SJSA1 (cell line): ENCODE data around the gene KCNJ12. TPM values are rescaled to one million over a fixed set of nuclear protein-coding genes. Genes with fewer than 3 reads are reported as not detected.

Source experiments
- DNase-seq, 2 experiments: peaks; one replicate each; pipeline ENCODE4 v3.0.0-alpha.2; 2015 to 2020; ENCODE audit warnings: low spot score in 2 of 2, low read depth in 1 of 2
- H3K27ac ChIP-seq: fragments of 250-450 bp; sonication (Bioruptor Pico); 2 replicates; pipeline ENCODE4 v1.5.1; 2020; ENCODE audit warnings: mild to moderate bottlenecking, moderate library complexity
- H3K27me3 ChIP-seq: fragments of 250-450 bp; sonication (Bioruptor Pico); replicated peaks from 2 replicates; pipeline ENCODE4 v1.5.1; 2020; ENCODE audit warnings: mild to moderate bottlenecking, moderate library complexity
- H3K36me3 ChIP-seq: fragments of 250-450 bp; sonication (Bioruptor Pico); 2 replicates; pipeline ENCODE4 v1.5.1; 2020; ENCODE audit warnings: mild to moderate bottlenecking
- H3K4me1 ChIP-seq: fragments of 250-450 bp; sonication (Bioruptor Pico); replicated peaks from 2 replicates; pipeline ENCODE4 v1.6.1; 2021; ENCODE audit warnings: mild to moderate bottlenecking
- H3K4me3 ChIP-seq: fragments of 250-450 bp; sonication (Bioruptor Pico); 2 replicates; pipeline ENCODE4 v1.5.1; 2020; ENCODE audit warnings: mild to moderate bottlenecking
- H3K9me3 ChIP-seq: fragments of 250-450 bp; sonication (Bioruptor Pico); replicated peaks from 2 replicates; pipeline ENCODE4 v1.5.1; 2020; ENCODE audit warnings: mild to moderate bottlenecking
- total RNA-seq: library from RNA; depleted of rRNA; stranded (reverse); fragments of >200 nt; shearing (Covaris generic); gene quantifications from 2 replicates; pipeline ENCODE4 v1.2.3, GENCODE V29; 2014

Gene KCNJ12
- total RNA-seq, 1 experiment from 2014 or later: not detected

- H3K27me3 ChIP-seq: peaks cover 26% of the 10 kb centered on the region
- no peak for DNase-seq
- H3K4me3 ChIP-seq: no peak overlapping the region
- peaks cover 10% of the 10 kb centered on the region for H3K4me1 ChIP-seq
- no peaks in the 10 kb centered on the region for H3K9me3 ChIP-seq
- H3K27ac ChIP-seq: no peak overlapping the region
- no peaks in the 10 kb centered on the region for H3K36me3 ChIP-seq
Observed at GRCh38 chr17:21379080-21379711, 3.0 kb downstream of the KCNJ12 start.

DNA sequence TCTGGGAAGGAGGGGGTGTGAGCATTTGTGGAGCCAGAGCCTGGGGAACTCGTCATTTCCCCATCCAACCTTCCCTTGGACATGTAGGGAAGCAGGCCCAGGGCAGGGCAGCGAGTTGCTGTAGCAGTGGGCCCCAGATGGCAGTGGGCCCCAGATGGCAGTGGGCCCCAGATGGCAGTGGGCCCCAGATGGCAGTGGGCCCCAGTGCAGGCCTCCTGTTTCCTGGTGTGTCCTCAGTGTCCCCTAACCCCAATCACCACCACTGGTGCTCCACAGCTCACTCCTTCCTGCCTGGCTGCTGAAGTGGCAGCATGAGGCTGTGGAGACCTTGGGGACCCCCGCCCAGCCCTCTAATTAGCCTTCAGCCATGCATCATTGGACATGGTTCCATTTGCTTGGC, 4.5 kb downstream of the KCNJ12 start:
- Histone ChIP-seq H3K4me1 (peaks cover 10% of the 10 kb centered on the region), H3K9me3 (no peaks in the 10 kb centered on the region), H3K4me3 (no peak overlapping the region), H3K36me3 (no peaks in the 10 kb centered on the region), H3K27ac (no peak overlapping the region), H3K27me3 (peaks cover 25% of the 10 kb centered on the region)
- no peak for DNase-seq

- Histone ChIP-seq H3K9me3 (no peaks in the 10 kb centered on the region), H3K4me3 (no peak overlapping the region), H3K27ac (no peak overlapping the region), H3K36me3 (no peaks in the 10 kb centered on the region), H3K27me3 (peaks cover 20% of the 10 kb centered on the region), H3K4me1 (peaks cover 9% of the 10 kb centered on the region)
- DNase-seq: no peak
Observed at GRCh38 chr17:21381076-21381706, 5.0 kb downstream of the KCNJ12 start.

GRCh38 chr17:21382560-21383495, 6.7 kb downstream of the KCNJ12 start:
- no peak for DNase-seq
- Histone ChIP-seq H3K27ac (no peak overlapping the region), H3K27me3 (peaks cover 3% of the 10 kb centered on the region; the same call in 1 of the 2 replicates), H3K4me3 (no peak overlapping the region), H3K36me3 (no peaks in the 10 kb centered on the region), H3K4me1 (no peaks in the 10 kb centered on the region), H3K9me3 (no peaks in the 10 kb centered on the region)

- Histone ChIP-seq H3K9me3 (no peaks in the 10 kb centered on the region), H3K27me3 (no peaks in the 10 kb centered on the region)
- no peak for DNase-seq
Observed at GRCh38 chr17:21385281-21385845, 9.2 kb downstream of the KCNJ12 start.

GRCh38 chr17:21387616-21388015, 11.5 kb downstream of the KCNJ12 start:
- H3K36me3 ChIP-seq: no peaks in the 10 kb centered on the region
- DNase-seq: no peak
- no peaks in the 10 kb centered on the region for H3K4me1 ChIP-seq
- no peaks in the 10 kb centered on the region for H3K9me3 ChIP-seq
- H3K27me3 ChIP-seq: no peaks in the 10 kb centered on the region
- H3K27ac ChIP-seq: no peak overlapping the region
- no peak overlapping the region for H3K4me3 ChIP-seq

More at GRCh38 chr17:21385281-21385845, 9.2 kb downstream of the KCNJ12 start:
- no peak overlapping the region for H3K27ac ChIP-seq
- H3K36me3 ChIP-seq: no peaks in the 10 kb centered on the region
- no peaks in the 10 kb centered on the region for H3K4me1 ChIP-seq
- no peak overlapping the region for H3K4me3 ChIP-seq

- no peak for DNase-seq
- Histone ChIP-seq H3K27me3 (no peaks in the 10 kb centered on the region), H3K4me3 (no peak overlapping the region), H3K36me3 (no peaks in the 10 kb centered on the region), H3K9me3 (no peaks in the 10 kb centered on the region), H3K4me1 (no peaks in the 10 kb centered on the region), H3K27ac (no peak overlapping the region)
Observed at GRCh38 chr17:21388066-21388465, 11.9 kb downstream of the KCNJ12 start.

GRCh38 chr17:21388944-21389343, 12.8 kb downstream of the KCNJ12 start:
- Histone ChIP-seq H3K9me3 (no peaks in the 10 kb centered on the region), H3K36me3 (no peaks in the 10 kb centered on the region), H3K27me3 (no peaks in the 10 kb centered on the region), H3K4me1 (no peaks in the 10 kb centered on the region), H3K27ac (no peak overlapping the region), H3K4me3 (no peak overlapping the region)
- no peak for DNase-seq

DNA sequence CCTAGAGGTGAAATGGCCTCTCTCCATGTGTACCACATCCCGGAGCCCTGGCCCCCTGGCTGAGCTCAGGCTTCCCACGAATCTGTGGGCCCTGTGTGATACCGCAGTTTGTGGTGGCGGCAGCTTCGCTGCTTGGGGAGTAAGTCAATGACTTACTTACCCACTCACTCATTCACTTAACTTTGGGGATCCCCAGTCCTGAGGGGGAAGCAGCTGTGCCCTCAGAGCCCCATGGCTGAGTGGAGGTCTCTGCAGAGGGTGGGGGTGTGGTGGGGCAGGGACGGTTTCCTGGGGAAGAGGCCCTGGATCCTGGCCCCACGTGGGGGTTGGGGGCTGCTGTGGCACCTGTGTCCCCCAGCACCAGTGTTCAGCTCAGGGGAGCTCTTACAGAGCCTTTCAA, 13.2 kb downstream of the KCNJ12 start:
- Histone ChIP-seq H3K4me1 (no peaks in the 10 kb centered on the region), H3K4me3 (no peak overlapping the region), H3K36me3 (no peaks in the 10 kb centered on the region), H3K9me3 (no peaks in the 10 kb centered on the region), H3K27me3 (no peaks in the 10 kb centered on the region), H3K27ac (no peak overlapping the region)
- DNase-seq: no peak

DNA sequence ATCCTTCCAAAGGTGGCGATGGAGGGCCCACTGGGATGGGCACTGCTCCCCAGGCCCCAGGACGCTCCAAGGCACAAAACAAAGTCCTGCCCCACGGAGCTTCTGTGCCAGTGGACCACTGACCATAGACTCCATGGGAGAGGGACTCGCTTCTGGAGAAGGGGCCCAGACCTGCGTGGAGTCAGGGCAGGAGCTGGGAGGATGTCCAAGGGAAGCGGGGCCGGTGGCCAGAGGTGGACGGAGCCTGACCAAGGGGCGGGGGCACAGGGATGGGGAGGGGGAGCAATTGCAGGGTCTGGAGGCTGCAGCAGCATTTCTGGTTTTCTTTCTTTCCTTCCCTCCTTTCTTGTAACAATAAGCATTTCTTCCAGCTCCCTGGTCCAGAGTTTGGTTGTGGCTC, 14.1 kb downstream of the KCNJ12 start:
- no peaks in the 10 kb centered on the region for H3K9me3 ChIP-seq
- no peak for DNase-seq
- no peak overlapping the region for H3K4me3 ChIP-seq
- H3K36me3 ChIP-seq: no peaks in the 10 kb centered on the region
- no peaks in the 10 kb centered on the region for H3K4me1 ChIP-seq
- no peaks in the 10 kb centered on the region for H3K27me3 ChIP-seq
- H3K27ac ChIP-seq: no peak overlapping the region

- H3K4me1 ChIP-seq: no peaks in the 10 kb centered on the region
- H3K9me3 ChIP-seq: no peaks in the 10 kb centered on the region
- DNase-seq: no peak
- H3K4me3 ChIP-seq: no peak overlapping the region
- H3K27ac ChIP-seq: no peak overlapping the region
- H3K36me3 ChIP-seq: no peaks in the 10 kb centered on the region
- H3K27me3 ChIP-seq: no peaks in the 10 kb centered on the region
Observed at GRCh38 chr17:21392266-21392665, 16.1 kb downstream of the KCNJ12 start.

- H3K9me3 ChIP-seq: no peaks in the 10 kb centered on the region
- H3K27me3 ChIP-seq: no peaks in the 10 kb centered on the region
- H3K36me3 ChIP-seq: no peaks in the 10 kb centered on the region
- H3K4me1 ChIP-seq: no peaks in the 10 kb centered on the region
- H3K27ac ChIP-seq: no peak overlapping the region
- no peak overlapping the region for H3K4me3 ChIP-seq
- DNase-seq: no peak
Observed at GRCh38 chr17:21394265-21394664, 18.1 kb downstream of the KCNJ12 start.

GRCh38 chr17:21395764-21396163, 19.6 kb downstream of the KCNJ12 start:
- no peak overlapping the region for H3K27ac ChIP-seq
- DNase-seq: no peak
- H3K9me3 ChIP-seq: no peaks in the 10 kb centered on the region
- H3K4me1 ChIP-seq: no peaks in the 10 kb centered on the region
- H3K36me3 ChIP-seq: no peaks in the 10 kb centered on the region
- no peaks in the 10 kb centered on the region for H3K27me3 ChIP-seq
- no peak overlapping the region for H3K4me3 ChIP-seq

DNA sequence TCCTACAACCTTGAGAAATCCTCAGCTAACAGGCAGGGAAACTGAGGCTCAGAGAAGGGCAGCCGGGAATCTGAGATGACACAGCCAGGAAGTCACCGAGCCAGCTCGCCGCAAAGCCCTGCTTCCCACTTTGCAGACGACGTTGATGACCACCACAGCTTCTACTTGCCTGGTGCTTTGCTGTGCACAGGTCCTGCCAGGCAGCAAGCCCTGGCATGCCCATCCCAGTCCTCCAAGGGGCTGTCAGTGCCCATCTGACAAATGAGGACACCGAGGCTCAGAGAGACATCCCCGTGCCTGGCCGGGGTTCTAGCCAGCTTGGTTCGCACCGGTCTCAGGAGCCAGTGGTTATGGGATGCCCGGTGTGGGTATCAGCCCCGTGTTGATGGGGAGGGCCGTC, 20.1 kb downstream of the KCNJ12 start:
- no peak overlapping the region for H3K27ac ChIP-seq
- DNase-seq: no peak

More for the DNA sequence above, 20.1 kb downstream of the KCNJ12 start:
- Histone ChIP-seq H3K4me1 (no peaks in the 10 kb centered on the region), H3K27me3 (no peaks in the 10 kb centered on the region), H3K4me3 (no peak overlapping the region), H3K9me3 (no peaks in the 10 kb centered on the region), H3K36me3 (no peaks in the 10 kb centered on the region)
